PC-3 (cell line): ENCODE measurements around the gene ADAMTSL5. TPM values are rescaled to one million over a fixed set of nuclear protein-coding genes. Genes with fewer than 3 reads are reported as not detected.

Source experiments
- ATAC-seq: fragments of 200-7000 bp; cut with Tn5 transposase; 2 replicates; pipeline ENCODE4 v1.9.1; 2020; ENCODE audit warnings: mild to moderate bottlenecking, moderate library complexity
- BruUV-seq: library from RNA; stranded (reverse); fragments of 400-500 nt; replicated peaks from 2 replicates; lab custom pipeline; 2021; lab: Mats Ljungman, UMichigan
- CTCF ChIA-PET: fragments of 300-600 bp; sonication (Branson Sonifier 250); formaldehyde crosslinking; loops from one replicate; lab custom pipeline; 2022; ENCODE audit warnings: antibody characterized with exemption; lab: Charles Lee
- POLR2A ChIA-PET: fragments of 300-600 bp; sonication (Branson Sonifier 250); formaldehyde crosslinking; loops from one replicate; lab custom pipeline; 2022; ENCODE audit warnings: antibody characterized with exemption; ENCODE audit not compliant: unreplicated experiment; lab: Charles Lee
- DNase-seq: peaks from one replicate; pipeline ENCODE4 v3.0.0-alpha.2; 2015
- H2AFZ ChIP-seq: fragments of 300-600 bp; sonication (generic); 2 replicates; pipeline ENCODE4 v1.6.0; 2016; ENCODE audit warnings: antibody characterized with exemption, low read length
- H3F3A ChIP-seq: fragments of 300-600 bp; sonication (generic); one replicate; pipeline ENCODE4 v1.6.0; 2017; ENCODE audit warnings: antibody characterized with exemption, low read length, control low read depth, mild to moderate bottlenecking; ENCODE audit not compliant: unreplicated experiment
- H3K27ac ChIP-seq: fragments of 300-600 bp; sonication (generic); 2 replicates; pipeline ENCODE4 v1.5.1; 2016; ENCODE audit warnings: mild to moderate bottlenecking, low read length
- H3K27me3 ChIP-seq: fragments of 300-600 bp; sonication (generic); 2 replicates; pipeline ENCODE4 v1.6.1; 2016; ENCODE audit warnings: low read length, mixed read lengths
- H3K36me3 ChIP-seq: fragments of 300-600 bp; sonication (generic); 2 replicates; pipeline ENCODE4 v1.6.1; 2016; ENCODE audit warnings: low read depth, mixed run types, low read length, mixed read lengths
- H3K4me1 ChIP-seq: fragments of 300-600 bp; sonication (generic); 2 replicates; pipeline ENCODE4 v1.5.1; 2016; ENCODE audit warnings: low read length; ENCODE audit not compliant: insufficient read depth
- H3K4me2 ChIP-seq: fragments of 300-600 bp; sonication (generic); 2 replicates; pipeline ENCODE4 v1.6.0; 2016; ENCODE audit warnings: low read length
- H3K4me3 ChIP-seq: fragments of 300-600 bp; sonication (generic); 2 replicates; pipeline ENCODE4 v1.5.1; 2016; ENCODE audit warnings: mild to moderate bottlenecking, low read length, mixed read lengths
- H3K79me2 ChIP-seq: fragments of 300-600 bp; sonication (generic); 2 replicates; pipeline ENCODE4 v1.6.1; 2017; ENCODE audit warnings: low read length, mixed read lengths
- H3K9ac ChIP-seq: fragments of 300-600 bp; sonication (generic); 2 replicates; pipeline ENCODE4 v1.6.0; 2016; ENCODE audit warnings: mild to moderate bottlenecking, low read length
- H3K9me2 ChIP-seq: fragments of 300-600 bp; sonication (generic); replicated peaks from 2 replicates; pipeline ENCODE4 v1.6.1; 2016; ENCODE audit warnings: mixed run types, low read length, mixed read lengths
- H3K9me3 ChIP-seq: fragments of 300-600 bp; sonication (generic); 2 replicates; pipeline ENCODE4 v1.6.1; 2016; ENCODE audit warnings: low read length, mixed read lengths
- H4K20me1 ChIP-seq: fragments of 300-600 bp; sonication (generic); 2 replicates; pipeline ENCODE4 v1.6.1; 2016; ENCODE audit warnings: low read length, mixed read lengths
- CTCF ChIP-seq: fragments of 300-600 bp; sonication (generic); conservative IDR thresholded peaks from 2 replicates; pipeline ENCODE4 v1.5.1; 2017; ENCODE audit warnings: antibody characterized with exemption, low read depth, mild to moderate bottlenecking, low read length
- EZH2 ChIP-seq: fragments of 300-600 bp; sonication (generic); IDR thresholded peaks from one replicate; pipeline ENCODE4 v1.6.1; 2017; ENCODE audit warnings: antibody characterized with exemption, mild to moderate bottlenecking, low read length; ENCODE audit not compliant: unreplicated experiment
- EZH2phosphoT487 ChIP-seq: fragments of 300-600 bp; sonication (generic); IDR thresholded peaks from 2 replicates; pipeline ENCODE4 v1.6.1; 2018; ENCODE audit warnings: mild to moderate bottlenecking, antibody characterized with exemption, low read length, borderline replicate concordance
- intact Hi-C: fragments of 100-400 bp; cut with micrococcal nuclease; formaldehyde crosslinking; loops from 2 replicates; pipeline ENCODE4 v1.9.0; 2023
- total RNA-seq: library from RNA; depleted of rRNA; stranded (reverse); fragments of >200 nt; gene quantifications from 2 replicates; pipeline ENCODE4 v1.2.3, GENCODE V29; 2014

The ADAMTSL5 gene
- total RNA-seq, 1 experiment from 2014 or later = 5.0 TPM

- TF ChIP-seq EZH2 = no peak
- TF ChIP-seq EZH2phosphoT487 = no peak
- no peak for TF ChIP-seq CTCF
- DNase-seq (no peak), ATAC-seq (no peak)
- Histone ChIP-seq H3K9me3 (no peaks in the 10 kb centered on the region), H3K79me2 (peaks cover 23% of the 10 kb centered on the region), H3K9me2 (no peaks in the 10 kb centered on the region), H3K27ac (no peak overlapping the region), H3K36me3 (no peaks in the 10 kb centered on the region), H3K4me2 (no peak overlapping the region), H2AFZ (no peak overlapping the region), H3K4me3 (no peak overlapping the region), H4K20me1 (no peaks in the 10 kb centered on the region), H3K4me1 (peaks cover 16% of the 10 kb centered on the region), H3K27me3 (no peaks in the 10 kb centered on the region), H3F3A (no peaks in the 10 kb centered on the region), H3K9ac (no peak overlapping the region)
- ChIA-PET POLR2A (no interaction called here), CTCF (no interaction called here)
- intact Hi-C loops = no loop called here
- BruUV-seq = no TSS peak
Observed at GRCh38 chr19:1473085-1473851, 39.6 kb downstream of the ADAMTSL5 start.

GRCh38 chr19:1472231-1473084 is 40.4 kb downstream of the ADAMTSL5 start:
- Histone ChIP-seq H3K36me3 (no peaks in the 10 kb centered on the region), H4K20me1 (no peaks in the 10 kb centered on the region), H3K27ac (no peak overlapping the region), H3K9me3 (no peaks in the 10 kb centered on the region), H3F3A (no peaks in the 10 kb centered on the region), H3K4me1 (peaks cover 18% of the 10 kb centered on the region), H2AFZ (no peak overlapping the region), H3K9me2 (no peaks in the 10 kb centered on the region), H3K4me3 (no peak overlapping the region), H3K4me2 (no peak overlapping the region), H3K79me2 (peaks cover 24% of the 10 kb centered on the region), H3K27me3 (no peaks in the 10 kb centered on the region), H3K9ac (no peak overlapping the region)
- no peak for TF ChIP-seq EZH2
- TF ChIP-seq CTCF = no peak
- TF ChIP-seq EZH2phosphoT487 = no peak
- BruUV-seq = no TSS peak
- intact Hi-C loops = no loop called here
- ChIA-PET POLR2A (no interaction called here), CTCF (interaction anchor here (0.9 kb wide), 1 partner anchor 18 kb away, joined by 4 read pairs; the partner anchor contains the start of gene REEP6)
- ATAC-seq (no peak), DNase-seq (no peak)
